MCF 10A (cell line): ENCODE results near the gene LRFN4. TPM values are rescaled to one million over a fixed set of nuclear protein-coding genes. Genes with fewer than 3 reads are reported as not detected.

Experiments used
- total RNA-seq: library from RNA; stranded (reverse); gene quantifications from 2 replicates; pipeline ENCODE4 v1.2.3, GENCODE V29; 2022

The LRFN4 gene
- total RNA-seq, 1 experiment from 2014 or later = 30.4 TPM

Other genes with a start within 250 kb of the LRFN4 start
- gene RBM14, start 240.4 kb upstream of the LRFN4 start, total RNA-seq = 78.1 and 88.3 TPM in 2 replicates
- 171 and 172 TPM in 2 replicates for gene RBM4, start 218.4 kb upstream of the LRFN4 start, total RNA-seq
- 9.5 and 13.5 TPM in 2 replicates for gene RBM4B, start 179.2 kb upstream of the LRFN4 start, total RNA-seq
- gene SPTBN2, start 127.8 kb upstream of the LRFN4 start, total RNA-seq = 46.9 and 47.2 TPM in 2 replicates
- gene RCE1, start 13.6 kb upstream of the LRFN4 start, total RNA-seq = 23.3 and 27.7 TPM in 2 replicates
- 27.0 and 37.7 TPM in 2 replicates for gene PC, start 101.3 kb downstream of the LRFN4 start, total RNA-seq
- gene C11orf86, start 118.2 kb downstream of the LRFN4 start, total RNA-seq = not detected in 2 replicates
- 0.44 and 0.59 TPM in 2 replicates for gene SYT12, start 166.1 kb downstream of the LRFN4 start, total RNA-seq
- 132 and 190 TPM in 2 replicates for gene RHOD, start 199.8 kb downstream of the LRFN4 start, total RNA-seq